GM06990 (cell line): ENCODE data around the gene PEAR1.

ENCODE experiments used
- DNase-seq: peaks from one replicate; pipeline ENCODE4 v3.0.0-alpha.2; 2011; ENCODE audit not compliant: insufficient read length; ENCODE audit errors: extremely low read depth
- H3K27me3 ChIP-seq: replicated peaks from 2 replicates; pipeline ENCODE4 v1.6.0; 2011; ENCODE audit warnings: low read length; ENCODE audit not compliant: control insufficient read depth, insufficient read depth
- H3K36me3 ChIP-seq: 2 replicates; pipeline ENCODE4 v1.5.1; 2011; ENCODE audit warnings: low read length; ENCODE audit not compliant: control insufficient read depth, insufficient read depth
- H3K4me3 ChIP-seq: replicated peaks from 2 replicates; pipeline ENCODE4 v1.5.1; 2011; ENCODE audit warnings: low read depth, mild to moderate bottlenecking, control low read depth, low read length
- CTCF ChIP-seq: IDR thresholded peaks from 2 replicates; pipeline ENCODE4 v1.5.1; 2011; ENCODE audit warnings: low read length, control low read depth, mild to moderate bottlenecking, inconsistent platforms; ENCODE audit not compliant: insufficient read depth, poor library complexity, severe bottlenecking

The PEAR1 gene

GRCh38 chr1:156857532-156857931, 36.0 kb upstream of the PEAR1 start:
- DNase-seq = no peak
- no peak overlapping the region for H3K4me3 ChIP-seq
- H3K27me3 ChIP-seq = no peaks in the 10 kb centered on the region; the same call in 1 of the 2 replicates
- no peaks in the 10 kb centered on the region for H3K36me3 ChIP-seq
- TF ChIP-seq CTCF = no peak

- H3K4me3 ChIP-seq = no peak overlapping the region
- H3K27me3 ChIP-seq = no peaks in the 10 kb centered on the region; the same call in 1 of the 2 replicates
- no peak for TF ChIP-seq CTCF
- no peak for DNase-seq
- no peaks in the 10 kb centered on the region for H3K36me3 ChIP-seq
These were observed 35.0 kb upstream of the PEAR1 start for GRCh38 chr1:156858555-156858956.

GRCh38 chr1:156858959-156859522, 34.5 kb upstream of the PEAR1 start, which contains the start of gene INSRR:
TSS of gene INSRR (minus strand) at chr1:156859117. CDS start at chr1:156858621, 496 bp downstream.
- Histone ChIP-seq H3K36me3 (no peaks in the 10 kb centered on the region), H3K27me3 (no peaks in the 10 kb centered on the region; the same call in 1 of the 2 replicates), H3K4me3 (peak within 1 kb of the TSS; percentile 56)
- no peak for DNase-seq
- TF ChIP-seq CTCF = no peak

GRCh38 chr1:156859523-156860112, 33.9 kb upstream of the PEAR1 start:
- H3K36me3 ChIP-seq = no peaks in the 10 kb centered on the region
- no peak for TF ChIP-seq CTCF
- no peaks in the 10 kb centered on the region; the same call in 1 of the 2 replicates for H3K27me3 ChIP-seq
- no peak for DNase-seq
- peak overlapping the region; percentile 56 for H3K4me3 ChIP-seq

GRCh38 chr1:156860113-156860627, 33.3 kb upstream of the PEAR1 start:
- DNase-seq = peak; percentile 71
- Histone ChIP-seq H3K27me3 (no peaks in the 10 kb centered on the region; the same call in 1 of the 2 replicates), H3K36me3 (no peaks in the 10 kb centered on the region), H3K4me3 (peak overlapping the region; percentile 56)
- TF ChIP-seq CTCF = peak; percentile 89
